DND-41 (cell line): Measurements from ENCODE around the gene PTPN4.

Experiments used
- ATAC-seq: fragments of 200-7000 bp; cut with Tn5 transposase; 3 replicates; pipeline ENCODE4 v1.9.1; 2021; ENCODE audit warnings: low read depth; ENCODE audit not compliant: insufficient read depth
- DNase-seq: peaks from one replicate; pipeline ENCODE4 v3.0.0-alpha.2; 2020
- H2AFZ ChIP-seq: 2 replicates; pipeline ENCODE4 v1.6.0; 2012; ENCODE audit warnings: low read depth, low read length
- H3K27ac ChIP-seq: 2 replicates; pipeline ENCODE4 v1.5.1; 2012; ENCODE audit warnings: low read length, inconsistent platforms
- H3K27me3 ChIP-seq: fragments of 200-600 bp; sonication (generic); 2 replicates; pipeline ENCODE4 v1.6.0; 2012; ENCODE audit warnings: low read length, mild to moderate bottlenecking, inconsistent platforms; ENCODE audit not compliant: insufficient read depth, poor library complexity
- H3K36me3 ChIP-seq: 2 replicates; pipeline ENCODE4 v1.5.1; 2012; ENCODE audit warnings: low read length, inconsistent platforms; ENCODE audit not compliant: insufficient read depth
- H3K4me1 ChIP-seq: 2 replicates; pipeline ENCODE4 v1.5.1; 2012; ENCODE audit warnings: mild to moderate bottlenecking, low read length; ENCODE audit not compliant: insufficient read depth
- H3K4me2 ChIP-seq: 2 replicates; pipeline ENCODE4 v1.6.0; 2012; ENCODE audit warnings: mild to moderate bottlenecking, moderate library complexity, low read length, inconsistent platforms; ENCODE audit not compliant: insufficient read depth
- H3K4me3 ChIP-seq, 2 experiments: fragments of 200-600 bp in 1 of 2; shearing (Covaris generic) in 1 of 2; 2 replicates each; pipeline ENCODE4 v1.5.1; 2012 to 2016; ENCODE audit warnings: inconsistent platforms in 2 of 2, low read length in 2 of 2, mild to moderate bottlenecking in 2 of 2, low read depth in 1 of 2, moderate library complexity in 1 of 2
- H3K79me2 ChIP-seq: 2 replicates; pipeline ENCODE4 v1.6.0; 2012; ENCODE audit warnings: low read length, inconsistent platforms; ENCODE audit not compliant: insufficient read depth
- H3K9ac ChIP-seq: 2 replicates; pipeline ENCODE4 v1.6.0; 2012; ENCODE audit warnings: low read depth, mild to moderate bottlenecking, inconsistent platforms, low read length, moderate library complexity
- H3K9me3 ChIP-seq: 2 replicates; pipeline ENCODE4 v1.5.1; 2012; ENCODE audit warnings: low read length, moderate library complexity, mild to moderate bottlenecking, inconsistent platforms; ENCODE audit not compliant: insufficient read depth, severe bottlenecking
- H4K20me1 ChIP-seq: 2 replicates; pipeline ENCODE4 v1.6.0; 2012; ENCODE audit warnings: low read length; ENCODE audit not compliant: insufficient read depth
- CTCF ChIP-seq: IDR thresholded peaks from 2 replicates; pipeline ENCODE4 v1.5.1; 2012; ENCODE audit warnings: borderline replicate concordance, low read length, moderate library complexity, mild to moderate bottlenecking; ENCODE audit not compliant: poor library complexity, severe bottlenecking; ENCODE audit errors: extremely low read depth
- EZH2 ChIP-seq: IDR thresholded peaks from 3 replicates; pipeline ENCODE4 v1.6.1; 2012; ENCODE audit warnings: borderline replicate concordance, low read depth, mild to moderate bottlenecking, moderate library complexity, low read length, inconsistent platforms; ENCODE audit not compliant: severe bottlenecking

The PTPN4 gene

GRCh38 chr2:119853777-119854399 lies 94.2 kb downstream of the PTPN4 start:
- Histone ChIP-seq H3K36me3 (peaks cover 5% of the 10 kb centered on the region; the same call in 1 of the 2 replicates), H3K27ac (no peak overlapping the region), H3K4me2 (no peak overlapping the region), H3K9me3 (peaks cover 28% of the 10 kb centered on the region), H3K4me3 (no peak overlapping the region), H3K4me1 (no peaks in the 10 kb centered on the region), H3K9ac (no peak overlapping the region), H3K27me3 (no peaks in the 10 kb centered on the region), H2AFZ (no peak overlapping the region), H3K79me2 (peaks cover 42% of the 10 kb centered on the region), H4K20me1 (0 out of 2 replicates have a peak, but pooled peaks cover 2% of the 10 kb centered on the region)
- no peak for ATAC-seq
- DNase-seq = no peak
- TF ChIP-seq EZH2 (no peak), CTCF (no peak)

DNA sequence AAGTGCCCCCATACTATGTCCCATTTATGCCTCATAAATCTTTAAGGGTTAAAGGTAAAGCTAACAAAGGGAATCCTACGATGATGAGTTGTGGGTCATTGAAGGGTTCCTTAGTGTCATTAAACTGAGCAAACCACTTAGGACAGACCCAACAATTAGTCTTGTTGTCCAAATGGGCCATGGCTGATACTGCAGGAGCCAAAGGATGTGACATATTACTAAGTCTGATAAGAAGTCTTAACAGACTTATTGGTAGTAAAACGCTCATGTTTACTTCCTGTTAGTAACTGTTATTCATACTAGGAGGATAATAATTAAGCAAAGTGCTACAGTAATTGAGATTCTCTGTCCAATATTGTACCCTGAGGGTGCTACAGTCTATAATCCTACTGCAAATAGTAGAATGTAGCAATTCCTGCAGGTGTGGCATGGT lies 96.8 kb downstream of the PTPN4 start:
- H4K20me1 ChIP-seq = 0 out of 2 replicates have a peak, but pooled peaks cover 2% of the 10 kb centered on the region
- H3K79me2 ChIP-seq = peaks cover 25% of the 10 kb centered on the region
- no peak overlapping the region for H3K4me3 ChIP-seq

GRCh38 chr2:119857742-119858141 lies 98.0 kb downstream of the PTPN4 start:
- no peak overlapping the region for H3K4me2 ChIP-seq
- no peak overlapping the region for H2AFZ ChIP-seq
- no peaks in the 10 kb centered on the region for H3K27me3 ChIP-seq
- H3K36me3 ChIP-seq = no peaks in the 10 kb centered on the region
- no peak overlapping the region for H3K4me3 ChIP-seq
- no peak overlapping the region for H3K9ac ChIP-seq
- no peak overlapping the region for H3K27ac ChIP-seq
- DNase-seq (no peak), ATAC-seq (no peak)
- TF ChIP-seq EZH2 (no peak), CTCF (no peak)
- H3K79me2 ChIP-seq = peaks cover 23% of the 10 kb centered on the region
- H3K4me1 ChIP-seq = no peaks in the 10 kb centered on the region
- peaks cover 4% of the 10 kb centered on the region for H3K9me3 ChIP-seq
- 0 out of 2 replicates have a peak, but pooled peaks cover 2% of the 10 kb centered on the region for H4K20me1 ChIP-seq

More for the DNA sequence above, 96.8 kb downstream of the PTPN4 start:
- H3K9me3 ChIP-seq = peaks cover 16% of the 10 kb centered on the region
- H3K36me3 ChIP-seq = no peaks in the 10 kb centered on the region
- DNase-seq (no peak), ATAC-seq (no peak)
- no peaks in the 10 kb centered on the region for H3K27me3 ChIP-seq
- H3K4me1 ChIP-seq = no peaks in the 10 kb centered on the region
- H3K9ac ChIP-seq = no peak overlapping the region
- no peak overlapping the region for H3K27ac ChIP-seq
- no peak overlapping the region for H3K4me2 ChIP-seq
- TF ChIP-seq EZH2 (no peak), CTCF (no peak)
- no peak overlapping the region for H2AFZ ChIP-seq
